SK-N-DZ (cell line): ENCODE results near the gene GNB1.
"Not testable (repeated sequence)": the region's sequence is repeated elsewhere in the genome, so short reads cannot be mapped to it uniquely, and the experiment has no call there.

ENCODE experiments used
- DNase-seq: peaks from one replicate; pipeline ENCODE4 v3.0.0-alpha.2; 2015; ENCODE audit warnings: low spot score

GNB1 gene

GRCh38 chr1:1763657-1764621 lies 126.9 kb downstream of the GNB1 start:
- DNase-seq = no peak

GRCh38 chr1:1761504-1762376 lies 129.1 kb downstream of the GNB1 start:
- DNase-seq = no peak

GRCh38 chr1:1760715-1761114 lies 130.2 kb downstream of the GNB1 start:
- no peak for DNase-seq

GRCh38 chr1:1760345-1760650 lies 130.6 kb downstream of the GNB1 start:
- DNase-seq = no peak

GRCh38 chr1:1759456-1760344 lies 131.2 kb downstream of the GNB1 start:
- DNase-seq = no peak

GRCh38 chr1:1758692-1759455 lies 132.0 kb downstream of the GNB1 start:
- DNase-seq = no peak

- no peak for DNase-seq
These were observed 132.7 kb downstream of the GNB1 start for GRCh38 chr1:1758059-1758621.

- no peak for DNase-seq
These were observed 133.3 kb downstream of the GNB1 start for GRCh38 chr1:1757422-1758058.

- no peak for DNase-seq
These were observed 134.0 kb downstream of the GNB1 start for GRCh38 chr1:1756661-1757421.

- no peak for DNase-seq
These were observed 135.0 kb downstream of the GNB1 start for GRCh38 chr1:1755852-1756251.

- DNase-seq = no peak
These were observed 135.5 kb downstream of the GNB1 start for GRCh38 chr1:1755426-1755825.

GRCh38 chr1:1754051-1754815 lies 136.7 kb downstream of the GNB1 start:
- no peak for DNase-seq

GRCh38 chr1:1753607-1754005 lies 137.3 kb downstream of the GNB1 start:
- no peak for DNase-seq

- DNase-seq = no peak
These were observed 138.0 kb downstream of the GNB1 start for GRCh38 chr1:1752636-1753606.

GRCh38 chr1:1752190-1752589 lies 138.7 kb downstream of the GNB1 start:
- no peak for DNase-seq

- not testable (repeated sequence) for DNase-seq
These were observed 140.9 kb downstream of the GNB1 start for GRCh38 chr1:1749941-1750340.

GRCh38 chr1:1748686-1749321 lies 142.1 kb downstream of the GNB1 start:
- DNase-seq = peak; percentile 37
